GM23338 (cell line): ENCODE data around the gene GDPD4. TPM values are rescaled to one million over a fixed set of nuclear protein-coding genes. Genes with fewer than 3 reads are reported as not detected.

Experiments used
- ATAC-seq: fragments of 200-7000 bp; cut with Tn5 transposase; 3 replicates; pipeline ENCODE4 v1.9.1; 2020
- DNase-seq: peaks from one replicate; pipeline ENCODE4 v3.0.0-alpha.2; 2015; ENCODE audit warnings: low spot score
- H2AFZ ChIP-seq: fragments of 200-600 bp; sonication (generic); 2 replicates; pipeline ENCODE4 v1.8.0; 2016; ENCODE audit warnings: antibody characterized with exemption, mild to moderate bottlenecking, moderate library complexity
- H3F3A ChIP-seq: fragments of 200-600 bp; sonication (generic); replicated peaks from 2 replicates; pipeline ENCODE4 v1.8.0; 2017; ENCODE audit warnings: antibody characterized with exemption, mixed run types, low read depth
- H3K27ac ChIP-seq: fragments of 200-600 bp; sonication (generic); 2 replicates; pipeline ENCODE4 v1.6.1; 2016; ENCODE audit warnings: low read depth
- H3K27me3 ChIP-seq: fragments of 200-600 bp; sonication (generic); 2 replicates; pipeline ENCODE4 v1.8.0; 2016; ENCODE audit warnings: mild to moderate bottlenecking, mixed run types, moderate library complexity; ENCODE audit not compliant: insufficient read depth
- H3K36me3 ChIP-seq: fragments of 200-600 bp; sonication (generic); 2 replicates; pipeline ENCODE4 v1.8.0; 2016; ENCODE audit warnings: mild to moderate bottlenecking; ENCODE audit not compliant: insufficient read depth
- H3K4me1 ChIP-seq: fragments of 200-600 bp; sonication (generic); 2 replicates; pipeline ENCODE4 v1.8.0; 2016; ENCODE audit warnings: mild to moderate bottlenecking, moderate library complexity; ENCODE audit not compliant: insufficient read depth
- H3K4me2 ChIP-seq: fragments of 200-600 bp; sonication (generic); 2 replicates; pipeline ENCODE4 v1.7.1; 2017; ENCODE audit warnings: mixed run types
- H3K4me3 ChIP-seq: fragments of 200-600 bp; sonication (generic); 2 replicates; pipeline ENCODE4 v1.6.1; 2016; ENCODE audit warnings: mixed run types
- H3K79me2 ChIP-seq: fragments of 200-600 bp; sonication (generic); replicated peaks from 2 replicates; pipeline ENCODE4 v1.8.0; 2017; ENCODE audit warnings: mild to moderate bottlenecking; ENCODE audit not compliant: insufficient read depth
- H3K9me2 ChIP-seq: fragments of 200-600 bp; sonication (generic); 2 replicates; pipeline ENCODE4 v1.8.0; 2017; ENCODE audit not compliant: insufficient read depth
- H4K20me1 ChIP-seq: fragments of 200-600 bp; sonication (generic); replicated peaks from 2 replicates; pipeline ENCODE4 v1.8.0; 2017; ENCODE audit warnings: mild to moderate bottlenecking; ENCODE audit not compliant: insufficient read depth
- H3K27ac Mint-ChIP-seq: 2 replicates; pipeline ENCODE4 v1.8.0; 2020; ENCODE audit warnings: inconsistent platforms, mild to moderate bottlenecking, moderate library complexity, mixed read lengths
- H3K27me3 Mint-ChIP-seq: 3 replicates; pipeline ENCODE4 v1.8.0; 2022; ENCODE audit warnings: low read depth, mild to moderate bottlenecking, moderate library complexity, mixed read lengths, inconsistent platforms; ENCODE audit not compliant: insufficient read depth, poor library complexity
- H3K36me3 Mint-ChIP-seq: 3 replicates; pipeline ENCODE4 v1.8.0; 2021; ENCODE audit warnings: low read depth, mild to moderate bottlenecking, inconsistent platforms, moderate library complexity, mixed read lengths
- H3K4me1 Mint-ChIP-seq: 3 replicates; pipeline ENCODE4 v1.8.0; 2020; ENCODE audit warnings: mild to moderate bottlenecking, inconsistent platforms, mixed read lengths
- H3K4me3 Mint-ChIP-seq: 3 replicates; pipeline ENCODE4 v1.8.0; 2021; ENCODE audit warnings: moderate library complexity, mild to moderate bottlenecking, inconsistent platforms, mixed read lengths
- H3K9me3 Mint-ChIP-seq: 3 replicates; pipeline ENCODE4 v1.8.0; 2020; ENCODE audit warnings: moderate library complexity, mild to moderate bottlenecking, inconsistent platforms, mixed read lengths
- CREB1 ChIP-seq: fragments of 250-450 bp; sonication (Bioruptor Pico); IDR thresholded peaks from 2 replicates; pipeline ENCODE4 v1.5.0; 2020; ENCODE audit warnings: low read depth, mild to moderate bottlenecking, moderate library complexity
- EZH2 ChIP-seq: fragments of 200-600 bp; sonication (generic); IDR thresholded peaks from one replicate; pipeline ENCODE4 v1.8.0; 2017; ENCODE audit warnings: antibody characterized with exemption, mild to moderate bottlenecking, low read depth; ENCODE audit not compliant: unreplicated experiment
- JUNB ChIP-seq: IDR thresholded peaks from one replicate; pipeline ENCODE4 v1.6.1; 2016; ENCODE audit warnings: antibody characterized with exemption; ENCODE audit not compliant: unreplicated experiment
- NANOG ChIP-seq: IDR thresholded peaks from 2 replicates; pipeline ENCODE4 v1.6.1; 2016; ENCODE audit warnings: antibody characterized with exemption, borderline replicate concordance
- POLR2AphosphoS5 ChIP-seq: IDR thresholded peaks from 2 replicates; pipeline ENCODE4 v1.6.1; 2016; ENCODE audit warnings: antibody characterized with exemption, low read depth
- STAT1 ChIP-seq: IDR thresholded peaks from one replicate; pipeline ENCODE4 v1.6.1; 2016; ENCODE audit warnings: antibody characterized with exemption; ENCODE audit not compliant: unreplicated experiment
- ZNF114 ChIP-seq: fragments of 250-450 bp; sonication (Bioruptor Pico); IDR thresholded peaks from 2 replicates; pipeline ENCODE4 v1.5.0; 2020; ENCODE audit warnings: mild to moderate bottlenecking, moderate library complexity
- ZNF331 ChIP-seq: fragments of 250-450 bp; sonication (Bioruptor Pico); IDR thresholded peaks from 2 replicates; pipeline ENCODE4 v1.5.0; 2020; ENCODE audit warnings: low read depth, mild to moderate bottlenecking, moderate library complexity
- polyA plus RNA-seq: library from polyadenylated mRNA; unstranded; fragments of >200 nt; fragmentation: Nextera tagmentation; extraction: Ambion mirVana; gene quantifications from 2 replicates; pipeline ENCODE4 v1.2.1, GENCODE V29; 2016
- total RNA-seq: library from RNA; depleted of rRNA; stranded (reverse); fragments of >200 nt; shearing (Covaris generic); gene quantifications from 2 replicates; pipeline ENCODE4 v1.2.3, GENCODE V29; 2014
- TF ChIP-seq, protein P1 (sequence below): fragments of 250-450 bp; sonication (Bioruptor Pico); IDR thresholded peaks from 2 replicates; pipeline ENCODE4 v1.5.0; 2020; ENCODE audit warnings: mild to moderate bottlenecking, moderate library complexity

The GDPD4 gene
- total and polyA plus RNA-seq, 2 experiments from 2014 or later = not detected

- no peak overlapping the region for H3K27ac Mint-ChIP-seq
- DNase-seq (no peak), ATAC-seq (no peak)
- no peaks in the 10 kb centered on the region for H3K79me2 ChIP-seq
- H3K4me3 ChIP-seq = no peak overlapping the region
- TF ChIP-seq ZNF114 (CRISPR knock-in tag) (no peak), EZH2 (no peak), NANOG (no peak), POLR2AphosphoS5 (no peak), STAT1 (no peak), ZNF331 (CRISPR knock-in tag) (no peak), JUNB (no peak), CREB1 (CRISPR knock-in tag) (no peak)
- TF ChIP-seq, protein P1, sequence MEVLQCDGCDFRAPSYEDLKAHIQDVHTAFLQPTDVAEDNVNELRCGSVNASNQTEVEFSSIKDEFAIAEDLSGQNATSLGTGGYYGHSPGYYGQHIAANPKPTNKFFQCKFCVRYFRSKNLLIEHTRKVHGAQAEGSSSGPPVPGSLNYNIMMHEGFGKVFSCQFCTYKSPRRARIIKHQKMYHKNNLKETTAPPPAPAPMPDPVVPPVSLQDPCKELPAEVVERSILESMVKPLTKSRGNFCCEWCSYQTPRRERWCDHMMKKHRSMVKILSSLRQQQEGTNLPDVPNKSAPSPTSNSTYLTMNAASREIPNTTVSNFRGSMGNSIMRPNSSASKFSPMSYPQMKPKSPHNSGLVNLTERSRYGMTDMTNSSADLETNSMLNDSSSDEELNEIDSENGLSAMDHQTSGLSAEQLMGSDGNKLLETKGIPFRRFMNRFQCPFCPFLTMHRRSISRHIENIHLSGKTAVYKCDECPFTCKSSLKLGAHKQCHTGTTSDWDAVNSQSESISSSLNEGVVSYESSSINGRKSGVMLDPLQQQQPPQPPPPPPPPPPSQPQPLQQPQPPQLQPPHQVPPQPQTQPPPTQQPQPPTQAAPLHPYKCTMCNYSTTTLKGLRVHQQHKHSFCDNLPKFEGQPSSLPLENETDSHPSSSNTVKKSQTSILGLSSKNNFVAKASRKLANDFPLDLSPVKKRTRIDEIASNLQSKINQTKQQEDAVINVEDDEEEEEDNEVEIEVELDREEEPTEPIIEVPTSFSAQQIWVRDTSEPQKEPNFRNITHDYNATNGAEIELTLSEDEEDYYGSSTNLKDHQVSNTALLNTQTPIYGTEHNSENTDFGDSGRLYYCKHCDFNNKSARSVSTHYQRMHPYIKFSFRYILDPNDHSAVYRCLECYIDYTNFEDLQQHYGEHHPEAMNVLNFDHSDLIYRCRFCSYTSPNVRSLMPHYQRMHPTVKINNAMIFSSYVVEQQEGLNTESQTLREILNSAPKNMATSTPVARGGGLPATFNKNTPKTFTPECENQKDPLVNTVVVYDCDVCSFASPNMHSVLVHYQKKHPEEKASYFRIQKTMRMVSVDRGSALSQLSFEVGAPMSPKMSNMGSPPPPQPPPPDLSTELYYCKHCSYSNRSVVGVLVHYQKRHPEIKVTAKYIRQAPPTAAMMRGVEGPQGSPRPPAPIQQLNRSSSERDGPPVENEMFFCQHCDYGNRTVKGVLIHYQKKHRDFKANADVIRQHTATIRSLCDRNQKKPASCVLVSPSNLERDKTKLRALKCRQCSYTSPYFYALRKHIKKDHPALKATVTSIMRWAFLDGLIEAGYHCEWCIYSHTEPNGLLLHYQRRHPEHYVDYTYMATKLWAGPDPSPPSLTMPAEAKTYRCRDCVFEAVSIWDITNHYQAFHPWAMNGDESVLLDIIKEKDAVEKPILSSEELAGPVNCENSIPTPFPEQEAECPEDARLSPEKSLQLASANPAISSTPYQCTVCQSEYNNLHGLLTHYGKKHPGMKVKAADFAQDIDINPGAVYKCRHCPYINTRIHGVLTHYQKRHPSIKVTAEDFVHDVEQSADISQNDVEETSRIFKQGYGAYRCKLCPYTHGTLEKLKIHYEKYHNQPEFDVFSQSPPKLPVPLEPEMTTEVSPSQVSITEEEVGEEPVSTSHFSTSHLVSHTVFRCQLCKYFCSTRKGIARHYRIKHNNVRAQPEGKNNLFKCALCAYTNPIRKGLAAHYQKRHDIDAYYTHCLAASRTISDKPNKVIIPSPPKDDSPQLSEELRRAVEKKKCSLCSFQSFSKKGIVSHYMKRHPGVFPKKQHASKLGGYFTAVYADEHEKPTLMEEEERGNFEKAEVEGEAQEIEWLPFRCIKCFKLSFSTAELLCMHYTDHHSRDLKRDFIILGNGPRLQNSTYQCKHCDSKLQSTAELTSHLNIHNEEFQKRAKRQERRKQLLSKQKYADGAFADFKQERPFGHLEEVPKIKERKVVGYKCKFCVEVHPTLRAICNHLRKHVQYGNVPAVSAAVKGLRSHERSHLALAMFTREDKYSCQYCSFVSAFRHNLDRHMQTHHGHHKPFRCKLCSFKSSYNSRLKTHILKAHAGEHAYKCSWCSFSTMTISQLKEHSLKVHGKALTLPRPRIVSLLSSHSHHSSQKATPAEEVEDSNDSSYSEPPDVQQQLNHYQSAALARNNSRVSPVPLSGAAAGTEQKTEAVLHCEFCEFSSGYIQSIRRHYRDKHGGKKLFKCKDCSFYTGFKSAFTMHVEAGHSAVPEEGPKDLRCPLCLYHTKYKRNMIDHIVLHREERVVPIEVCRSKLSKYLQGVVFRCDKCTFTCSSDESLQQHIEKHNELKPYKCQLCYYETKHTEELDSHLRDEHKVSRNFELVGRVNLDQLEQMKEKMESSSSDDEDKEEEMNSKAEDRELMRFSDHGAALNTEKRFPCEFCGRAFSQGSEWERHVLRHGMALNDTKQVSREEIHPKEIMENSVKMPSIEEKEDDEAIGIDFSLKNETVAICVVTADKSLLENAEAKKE (CRISPR knock-in tag) = no peak
- no peak overlapping the region for H2AFZ ChIP-seq
- no peaks in the 10 kb centered on the region for H3K27me3 ChIP-seq
- H3F3A ChIP-seq = no peaks in the 10 kb centered on the region
- H3K4me1 ChIP-seq = no peaks in the 10 kb centered on the region; the same call in 1 of the 2 replicates
- no peaks in the 10 kb centered on the region for H3K36me3 ChIP-seq
- peaks cover 8% of the 10 kb centered on the region; the same call in 2 of the 3 replicates for H3K9me3 Mint-ChIP-seq
- H3K9me2 ChIP-seq = no peaks in the 10 kb centered on the region
- H3K4me1 Mint-ChIP-seq = peaks cover 3% of the 10 kb centered on the region; the same call in 2 of the 3 replicates
- H4K20me1 ChIP-seq = no peaks in the 10 kb centered on the region
- peaks cover 2% of the 10 kb centered on the region; the same call in 2 of the 3 replicates for H3K36me3 Mint-ChIP-seq
- H3K27me3 Mint-ChIP-seq = no peaks in the 10 kb centered on the region
- H3K4me3 Mint-ChIP-seq = no peak overlapping the region
- no peak overlapping the region for H3K4me2 ChIP-seq
- H3K27ac ChIP-seq = no peak overlapping the region
These were observed 38.7 kb downstream of the GDPD4 start for GRCh38 chr11:77262803-77263202.
